NCI-H82 treated with DMSO at 0.1 percent for 48 hours (cell line): ENCODE data around the gene TEX38.
"Not testable (repeated sequence)": the region's sequence is repeated elsewhere in the genome, so short reads cannot be mapped to it uniquely, and the experiment has no call there.

Experiments
- DNase-seq: peaks from one replicate; lab custom pipeline; 2025; ENCODE audit not compliant: unreplicated experiment; lab: John Stamatoyannopoulos, UW

Gene TEX38

DNA sequence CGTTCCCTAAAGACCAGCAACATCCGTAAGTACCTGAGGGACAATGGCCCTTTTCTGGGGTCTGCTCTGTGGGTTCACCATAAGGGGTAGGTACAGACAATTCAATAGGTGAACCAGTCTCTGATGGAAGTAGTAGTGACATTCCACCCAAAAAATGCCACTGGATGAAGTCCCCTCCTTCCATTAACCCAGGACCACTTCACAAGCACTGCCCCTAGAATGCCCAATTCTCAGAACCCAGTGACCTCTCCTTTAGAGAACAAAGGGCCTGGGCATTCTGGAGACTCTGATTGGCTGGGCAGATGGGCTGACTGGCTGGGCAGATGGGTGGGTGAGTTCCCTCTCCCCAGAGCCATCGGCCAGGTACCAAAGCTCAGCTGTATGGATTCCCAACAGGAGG is at the start of gene TEX38:
Gene TEX38 (plus strand): TSS at position 301 of the 400 bp plus-strand sequence. CDS start 81 bp downstream, at position 382.
- DNase-seq, result no peak

- DNase-seq, result no peak
These were observed 49.7 kb upstream of the TEX38 start for GRCh38 chr1:46621930-46622329.

GRCh38 chr1:46622344-46622743 is 49.3 kb upstream of the TEX38 start:
- no peak for DNase-seq

- DNase-seq, result no peak
These were observed 47.7 kb upstream of the TEX38 start for GRCh38 chr1:46623743-46624644.

GRCh38 chr1:46630719-46631118 is 40.9 kb upstream of the TEX38 start:
- no peak for DNase-seq

DNA sequence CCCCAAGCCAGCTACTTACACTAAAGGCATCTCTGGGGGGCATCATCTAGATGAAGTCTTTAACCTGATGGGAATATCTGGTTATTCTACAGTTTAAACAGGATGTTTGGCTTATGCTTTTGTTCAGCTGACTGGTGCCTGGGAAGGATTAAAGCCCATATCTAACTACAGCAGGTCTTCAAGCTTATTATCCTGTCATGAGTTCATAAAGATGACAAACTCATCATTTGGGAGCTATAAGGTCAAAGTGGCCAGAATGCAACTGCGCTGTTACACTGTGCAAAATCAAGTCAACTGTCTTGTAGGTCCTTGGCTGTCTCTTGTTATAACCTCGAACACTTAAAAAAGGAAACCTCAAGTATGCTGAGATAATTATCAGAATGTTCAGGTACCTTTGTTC is 36.4 kb upstream of the TEX38 start:
- no peak for DNase-seq

DNA sequence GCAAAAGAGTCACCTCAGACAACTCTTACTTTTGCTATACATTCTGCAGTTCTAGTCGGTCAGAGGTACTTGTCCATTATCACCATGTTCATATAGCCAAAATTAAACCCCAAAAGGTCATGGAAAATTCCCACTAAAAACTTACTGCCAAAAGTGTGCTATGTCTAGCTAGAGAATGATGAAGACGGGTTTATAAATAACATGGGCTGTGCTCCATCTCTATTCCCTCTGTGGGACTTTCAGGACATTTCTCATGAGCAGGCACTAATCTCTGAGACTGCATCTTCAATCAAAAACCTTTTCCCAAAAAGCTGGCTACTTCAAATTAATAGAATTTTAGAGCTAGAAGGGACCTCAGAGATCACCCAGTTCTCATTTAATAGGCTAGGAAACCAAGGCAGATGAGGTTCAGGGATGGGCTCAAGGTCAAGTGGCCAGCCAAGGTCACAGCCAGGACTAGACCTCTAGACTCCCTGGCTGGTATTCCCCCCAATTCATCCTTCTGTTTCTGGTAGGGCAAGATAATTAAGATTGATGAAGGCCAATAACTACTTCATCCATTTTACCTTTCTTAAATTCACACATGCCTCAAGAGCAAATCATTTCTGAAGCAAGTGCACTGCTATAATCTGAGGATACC is 34.1 kb upstream of the TEX38 start:
- no peak for DNase-seq

DNA sequence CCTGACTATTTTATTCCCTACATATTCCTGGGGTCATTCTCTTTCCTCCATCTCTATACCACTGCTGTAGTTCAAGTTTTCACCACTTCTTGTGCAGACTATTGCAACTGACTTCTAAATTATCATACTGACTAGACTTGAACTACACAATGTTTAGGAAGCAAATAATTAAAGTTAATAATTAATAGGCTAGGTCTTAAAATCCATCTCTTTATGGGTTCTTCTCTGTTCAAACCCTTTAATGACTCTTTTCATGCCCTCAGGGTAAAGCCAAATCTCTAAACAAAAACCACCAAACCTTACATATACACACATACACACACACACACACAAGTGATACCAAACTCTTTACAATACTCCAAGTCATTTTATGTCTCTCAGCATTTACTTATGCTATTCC is 32.7 kb upstream of the TEX38 start:
- no peak for DNase-seq

DNA sequence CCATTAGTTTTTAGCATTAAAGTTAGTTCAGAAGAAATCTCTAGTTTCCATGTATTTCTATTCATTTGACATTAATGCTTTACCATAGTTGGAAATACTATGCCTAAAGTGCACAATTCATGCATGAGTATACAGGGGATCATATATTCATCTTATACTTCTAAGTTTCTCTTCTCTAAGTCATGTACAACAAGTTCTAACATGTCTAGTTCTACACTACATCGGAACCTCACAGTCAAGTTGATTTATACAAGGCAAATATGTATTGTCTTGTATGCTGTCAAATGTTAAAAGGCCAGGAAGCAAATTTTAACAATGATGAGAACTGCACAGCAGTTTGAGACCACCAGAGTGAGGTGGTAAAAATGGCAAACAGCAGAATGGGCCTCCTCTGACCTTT is 32.1 kb upstream of the TEX38 start:
- no peak for DNase-seq

- no peak for DNase-seq
These were observed 29.5 kb upstream of the TEX38 start for GRCh38 chr1:46642115-46642680.

DNA sequence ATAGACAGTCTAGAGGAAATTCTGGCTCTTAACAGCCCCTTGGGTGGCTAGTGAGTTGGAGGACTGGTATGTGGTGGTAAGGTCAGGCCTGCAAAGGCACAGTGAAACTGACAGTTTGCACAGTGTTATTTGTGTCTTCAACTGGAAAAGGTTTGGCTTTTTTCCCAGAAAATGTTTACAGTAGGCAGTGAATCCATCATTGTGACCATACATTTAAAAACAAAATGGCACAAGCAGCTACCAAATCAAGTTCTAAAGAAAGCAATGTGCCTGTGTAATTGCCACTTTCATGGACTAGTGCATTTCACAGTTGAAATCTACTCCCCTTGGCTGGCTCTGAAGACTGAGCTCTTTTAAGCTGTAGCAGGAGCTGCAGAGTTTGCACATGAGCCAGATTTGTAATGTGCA is 28.3 kb upstream of the TEX38 start:
- no peak for DNase-seq

DNA sequence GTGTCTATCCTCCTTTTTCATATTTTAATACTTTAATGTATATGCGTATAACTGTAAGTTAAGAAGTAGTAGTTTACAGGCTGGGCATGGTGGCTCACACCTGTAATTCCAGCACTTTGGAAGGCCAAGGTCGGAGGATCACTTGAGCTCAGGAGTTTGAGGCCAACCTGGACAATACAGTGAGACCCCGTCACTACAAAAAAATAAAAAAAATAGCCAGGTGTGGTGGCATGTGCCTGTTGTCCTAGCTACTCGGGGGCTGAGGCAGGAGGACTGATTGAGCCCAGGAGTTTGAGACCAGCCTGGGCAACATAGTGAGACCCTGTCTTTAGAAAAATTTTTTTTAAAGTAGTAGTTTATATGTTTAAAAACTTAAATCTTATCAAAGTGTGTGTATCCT is 25.8 kb upstream of the TEX38 start:
- no peak for DNase-seq

DNA sequence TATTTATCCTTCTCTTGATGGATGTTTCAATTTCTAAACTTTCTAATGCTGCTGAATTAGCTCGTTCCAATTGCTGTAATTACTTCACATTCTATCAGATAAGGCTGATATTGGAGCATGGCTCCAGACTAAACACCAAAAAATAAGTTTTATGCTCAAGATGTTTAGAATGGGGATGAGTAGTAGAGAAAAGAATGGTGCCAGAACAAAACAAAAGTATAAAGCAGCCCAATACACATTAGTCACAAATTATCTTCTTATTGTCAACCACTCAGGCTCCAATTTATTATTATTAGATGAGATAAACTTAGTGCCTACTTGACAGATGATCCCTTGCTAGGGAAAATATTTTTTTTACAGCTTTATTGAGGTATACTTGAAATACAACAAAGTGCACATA is 25.3 kb upstream of the TEX38 start:
- no peak for DNase-seq

DNA sequence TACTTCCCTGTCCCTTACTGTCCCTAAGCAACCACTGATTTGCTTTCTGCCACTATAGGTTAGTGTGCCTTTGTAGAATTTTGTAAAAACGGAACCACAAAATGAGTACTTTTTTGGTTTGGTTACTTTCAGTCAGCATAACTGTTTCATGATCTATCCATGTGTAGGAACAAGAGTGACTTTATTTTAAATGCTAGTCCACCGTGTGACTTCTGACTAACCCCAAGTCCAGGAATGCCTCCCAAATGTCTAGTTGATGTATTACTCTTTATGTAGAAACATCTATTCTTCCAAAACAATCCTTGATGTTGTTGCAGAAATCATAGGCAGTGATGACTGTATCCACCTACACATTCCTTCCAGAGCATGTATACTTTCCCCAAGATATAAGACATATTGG is 24.8 kb upstream of the TEX38 start:
- no peak for DNase-seq

DNA sequence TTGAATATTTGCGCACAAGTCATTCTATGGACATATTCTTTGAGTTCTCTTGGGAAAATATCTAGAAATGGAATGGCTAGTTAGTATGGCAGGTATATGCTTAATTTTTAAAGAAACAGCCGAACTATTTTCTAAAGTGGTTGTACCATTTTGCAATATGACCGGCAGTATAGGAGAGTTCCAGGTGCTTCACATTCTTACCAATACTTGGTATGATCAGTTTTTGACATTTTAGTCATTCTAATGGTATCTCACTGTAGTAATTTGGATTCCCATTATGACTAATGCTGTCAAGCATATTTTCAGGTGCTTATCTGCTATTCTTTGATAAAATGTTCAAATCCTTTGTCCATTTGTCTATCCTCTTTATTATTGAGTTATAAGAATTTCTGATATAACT is 24.0 kb upstream of the TEX38 start:
- DNase-seq, result no peak

DNA sequence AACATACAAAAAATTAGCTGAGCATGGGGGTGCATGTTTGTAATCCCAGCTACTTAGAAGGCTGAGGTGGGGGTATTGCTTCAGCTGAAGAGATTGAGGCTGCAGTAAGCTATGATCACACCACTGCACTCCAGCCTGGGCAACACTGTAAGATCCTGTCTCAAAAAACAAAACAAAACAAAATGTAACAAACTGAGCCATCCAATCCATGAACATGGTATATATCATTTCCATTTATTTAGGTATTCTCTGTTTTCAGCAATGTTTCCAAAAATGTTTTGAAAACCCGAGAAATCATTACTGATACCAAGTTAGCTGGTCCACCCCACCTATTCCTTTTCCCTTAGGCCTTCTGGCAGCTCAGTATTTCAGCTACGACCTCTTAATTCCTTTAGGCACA is 21.9 kb upstream of the TEX38 start:
- no peak for DNase-seq

- no peak for DNase-seq
These were observed 21.2 kb upstream of the TEX38 start for GRCh38 chr1:46650491-46650890.

- DNase-seq, result not testable (repeated sequence)
These were observed 20.5 kb upstream of the TEX38 start for GRCh38 chr1:46651152-46651551.

DNA sequence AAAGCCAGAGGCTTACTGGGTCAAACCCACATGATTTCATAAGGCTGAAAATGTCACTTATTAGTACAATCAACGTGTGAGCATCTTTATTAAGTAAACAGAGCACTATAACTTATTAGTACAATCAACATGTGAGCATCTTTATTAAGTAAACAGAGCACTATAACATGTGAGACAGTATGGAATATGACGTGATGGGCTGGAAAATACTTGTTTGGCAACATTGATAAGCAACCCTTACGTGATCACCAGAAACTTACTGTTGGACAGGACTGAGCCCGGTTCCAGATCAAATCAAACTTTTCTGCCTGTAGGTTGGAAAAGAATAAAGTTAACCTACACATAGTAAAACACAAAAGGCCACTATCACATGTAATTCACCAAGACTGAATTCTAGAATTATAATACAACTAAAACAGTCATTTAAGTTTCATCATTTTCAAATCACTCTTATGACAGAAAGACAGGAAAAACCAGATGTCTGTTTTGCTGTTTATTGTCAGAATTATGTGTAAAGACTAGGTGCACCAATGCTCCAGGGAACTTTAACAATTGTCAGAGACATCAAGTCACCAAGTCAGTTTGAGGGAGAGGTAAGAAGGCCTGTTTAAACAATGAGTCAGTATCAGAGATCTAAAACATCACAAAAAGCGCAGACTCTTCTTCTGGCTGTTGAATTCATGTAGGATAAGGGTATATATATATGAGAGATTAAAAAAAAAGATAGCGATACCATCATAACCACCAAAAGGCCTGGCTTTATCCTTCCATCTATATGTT is 19.1 kb upstream of the TEX38 start:
- DNase-seq, result no peak

DNA sequence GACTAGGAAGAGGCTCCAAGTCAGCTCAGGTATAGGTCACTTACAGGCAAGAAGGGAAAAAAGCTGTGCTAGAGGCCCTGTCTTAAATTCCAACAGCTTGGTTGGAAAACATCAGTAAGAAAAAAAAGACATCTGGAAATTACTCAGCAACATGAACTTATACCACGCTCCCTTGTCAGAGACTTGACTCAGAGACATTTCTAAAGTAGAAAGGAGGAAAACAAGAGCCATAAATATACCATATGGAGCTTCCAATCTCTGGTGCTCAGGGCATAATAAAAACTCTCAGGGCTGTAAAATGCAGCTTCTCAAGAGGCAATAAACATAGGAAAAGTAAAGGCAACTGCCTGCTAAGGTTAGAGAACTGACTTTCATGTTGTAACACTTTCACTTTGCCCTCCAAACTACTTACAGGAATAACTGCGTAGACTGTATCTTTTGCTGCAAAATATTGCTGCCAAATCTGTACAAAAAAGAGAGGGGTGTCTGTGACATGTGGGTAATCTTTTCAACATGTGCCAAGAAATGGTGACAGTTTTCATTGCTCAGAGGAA is 18.2 kb upstream of the TEX38 start:
- DNase-seq, result no peak

DNA sequence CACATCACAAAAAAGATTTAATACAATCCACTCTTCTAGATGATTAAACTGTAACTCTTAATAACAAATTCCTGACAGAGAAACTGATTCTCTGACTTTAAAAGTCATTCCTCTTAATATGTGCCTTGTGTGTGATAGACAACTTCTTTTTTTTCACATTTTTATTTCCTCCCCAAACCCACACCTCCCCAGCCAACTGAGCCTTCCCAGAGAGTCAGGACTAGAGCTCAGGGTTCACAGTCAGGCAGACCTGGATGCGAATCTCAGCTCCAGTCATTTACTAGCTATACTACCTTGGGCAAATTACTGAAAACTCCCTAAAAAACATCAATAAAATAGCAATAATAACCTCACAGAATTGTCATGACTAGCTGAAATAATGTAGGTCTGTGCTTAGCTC is 17.6 kb upstream of the TEX38 start:
- DNase-seq, result no peak
